Measurements from ENCODE around the gene PATJ.
"Not testable (repeated sequence)": the region's sequence is repeated elsewhere in the genome, so short reads cannot be mapped to it uniquely, and the experiment has no call there.

- TF ChIP-seq CTCF (IDR thresholded peaks at IDR 0.05 in 8 of 11, conservative IDR thresholded peaks at IDR 0.05 in 3 of 11); POLR2A (IDR thresholded peaks at IDR 0.05): not testable (repeated sequence)
These were observed 137.7 kb downstream of the PATJ start for GRCh38 chr1:61879887-61880474.
